Osteoblast (primary cell): ENCODE measurements around the gene OLFML2B. TPM values are rescaled to one million over a fixed set of nuclear protein-coding genes. Genes with fewer than 3 reads are reported as not detected.
"Not testable (repeated sequence)": the region's sequence is repeated elsewhere in the genome, so short reads cannot be mapped to it uniquely, and the experiment has no call there.

Source experiments
- DNase-seq: peaks from one replicate; pipeline ENCODE4 v3.0.0; 2011; ENCODE audit warnings: low spot score, mixed read lengths; ENCODE audit not compliant: insufficient read length; ENCODE audit errors: missing footprints
- H2AFZ ChIP-seq: 2 replicates; pipeline ENCODE4 v1.6.0; 2011; ENCODE audit warnings: mild to moderate bottlenecking, low read length
- H3K27ac ChIP-seq: 2 replicates; pipeline ENCODE4 v1.5.1; 2011; ENCODE audit warnings: mild to moderate bottlenecking, low read depth, low read length, moderate library complexity
- H3K27me3 ChIP-seq: 2 replicates; pipeline ENCODE4 v1.6.0; 2012; ENCODE audit warnings: mild to moderate bottlenecking, control low read depth, inconsistent platforms, low read length, moderate library complexity; ENCODE audit not compliant: insufficient read depth
- H3K36me3 ChIP-seq: 2 replicates; pipeline ENCODE4 v1.5.1; 2011; ENCODE audit warnings: mild to moderate bottlenecking, low read length, control low read depth, moderate library complexity; ENCODE audit not compliant: insufficient read depth
- H3K4me1 ChIP-seq: 2 replicates; pipeline ENCODE4 v1.5.1; 2011; ENCODE audit warnings: mild to moderate bottlenecking, low read length, control low read depth, moderate library complexity; ENCODE audit not compliant: insufficient read depth
- H3K4me2 ChIP-seq: 2 replicates; pipeline ENCODE4 v1.6.0; 2011; ENCODE audit warnings: mild to moderate bottlenecking, low read length; ENCODE audit not compliant: insufficient read depth
- H3K4me3 ChIP-seq: fragments of 200-600 bp; sonication (generic); 3 replicates; pipeline ENCODE4 v1.5.1; 2012; ENCODE audit warnings: mild to moderate bottlenecking, low read length, inconsistent platforms; ENCODE audit not compliant: insufficient read depth
- H3K79me2 ChIP-seq: 2 replicates; pipeline ENCODE4 v1.6.0; 2012; ENCODE audit warnings: mild to moderate bottlenecking, low read length, control low read depth, inconsistent platforms; ENCODE audit not compliant: insufficient read depth
- H3K9me3 ChIP-seq: 2 replicates; pipeline ENCODE4 v1.5.1; 2011; ENCODE audit warnings: low read depth, low read length, control low read depth
- H4K20me1 ChIP-seq: 2 replicates; pipeline ENCODE4 v1.6.0; 2012; ENCODE audit warnings: mild to moderate bottlenecking, low read length, control low read depth; ENCODE audit not compliant: insufficient read depth
- CTCF ChIP-seq: IDR thresholded peaks from 2 replicates; pipeline ENCODE4 v1.5.1; 2011; ENCODE audit warnings: mild to moderate bottlenecking, low read depth, low read length, moderate library complexity; ENCODE audit errors: extremely low read depth
- total RNA-seq: library from RNA; depleted of rRNA; stranded (reverse); fragments of >200 nt; gene quantifications from 2 replicates; pipeline ENCODE4 v1.2.3, GENCODE V29; 2012

The OLFML2B gene
- total RNA-seq, 1 donor = 49.9 TPM

DNA sequence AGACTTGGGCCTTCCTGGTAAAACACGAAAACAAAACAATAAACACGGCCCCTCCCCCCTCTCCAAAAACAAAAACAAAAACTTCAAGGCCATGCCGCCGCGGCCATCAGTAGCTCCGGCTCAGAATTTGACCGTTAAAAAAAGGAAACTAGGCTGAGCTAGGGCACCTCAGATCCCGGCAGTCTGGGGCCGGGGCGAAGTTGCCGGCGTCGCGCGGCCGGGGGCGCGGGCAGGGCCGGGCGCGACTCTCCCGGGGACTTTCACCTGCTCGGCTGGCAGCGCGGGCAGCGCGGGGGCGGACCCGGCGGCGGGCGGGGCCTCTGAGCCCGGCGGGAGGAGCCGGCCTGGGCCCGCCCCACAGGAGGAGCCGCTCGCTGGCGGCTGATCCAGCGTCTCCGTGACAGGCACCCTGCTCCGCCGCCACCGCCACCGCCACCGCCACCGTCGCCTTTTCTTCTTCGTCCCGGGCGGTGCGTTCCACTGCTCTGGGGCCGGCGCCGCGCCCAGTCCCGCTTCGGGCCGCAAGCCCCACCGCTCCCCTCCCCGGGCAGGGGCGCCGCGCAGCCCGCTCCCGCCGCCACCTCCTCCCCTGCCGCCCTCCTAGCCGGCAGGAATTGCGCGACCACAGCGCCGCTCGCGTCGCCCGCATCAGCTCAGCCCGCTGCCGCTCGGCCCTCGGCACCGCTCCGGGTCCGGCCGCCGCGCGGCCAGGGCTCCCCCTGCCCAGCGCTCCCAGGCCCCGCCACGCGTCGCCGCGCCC, 45.8 kb upstream of the OLFML2B start, which contains the start of gene NOS1AP:
NOS1AP (plus strand) TSS at position 358 of the 760 bp plus-strand sequence. CDS start 487 bp downstream, outside the sequence.
- H3K79me2 ChIP-seq = no peaks in the 10 kb centered on the region
- H3K9me3 ChIP-seq = no peaks in the 10 kb centered on the region
- peak within 1 kb of the TSS; percentile 81 for H3K4me2 ChIP-seq
- H3K27ac ChIP-seq = no peak within 1 kb of the TSS
- peak within 1 kb of the TSS; percentile 68 for H2AFZ ChIP-seq
- peaks cover 69% of the 10 kb centered on the region for H3K27me3 ChIP-seq
- peak within 1 kb of the TSS; percentile 71 for H3K4me3 ChIP-seq
- no peaks in the 10 kb centered on the region for H3K36me3 ChIP-seq
- H3K4me1 ChIP-seq = peaks cover 3% of the 10 kb centered on the region
- no peaks in the 10 kb centered on the region for H4K20me1 ChIP-seq
- peak; percentile 97 for DNase-seq
- TF ChIP-seq CTCF = no peak

- no peak overlapping the region for H2AFZ ChIP-seq
- H3K27me3 ChIP-seq = peaks cover 69% of the 10 kb centered on the region
- H3K27ac ChIP-seq = no peak overlapping the region
- peaks cover 3% of the 10 kb centered on the region for H3K4me1 ChIP-seq
- H3K4me3 ChIP-seq = no peak overlapping the region
- H4K20me1 ChIP-seq = no peaks in the 10 kb centered on the region
- DNase-seq = no peak
- H3K4me2 ChIP-seq = no peak overlapping the region
- no peaks in the 10 kb centered on the region for H3K36me3 ChIP-seq
- H3K9me3 ChIP-seq = no peaks in the 10 kb centered on the region
- H3K79me2 ChIP-seq = no peaks in the 10 kb centered on the region
- TF ChIP-seq CTCF = no peak
Measured at GRCh38 chr1:162068301-162068700, 44.6 kb upstream of the OLFML2B start.

DNA sequence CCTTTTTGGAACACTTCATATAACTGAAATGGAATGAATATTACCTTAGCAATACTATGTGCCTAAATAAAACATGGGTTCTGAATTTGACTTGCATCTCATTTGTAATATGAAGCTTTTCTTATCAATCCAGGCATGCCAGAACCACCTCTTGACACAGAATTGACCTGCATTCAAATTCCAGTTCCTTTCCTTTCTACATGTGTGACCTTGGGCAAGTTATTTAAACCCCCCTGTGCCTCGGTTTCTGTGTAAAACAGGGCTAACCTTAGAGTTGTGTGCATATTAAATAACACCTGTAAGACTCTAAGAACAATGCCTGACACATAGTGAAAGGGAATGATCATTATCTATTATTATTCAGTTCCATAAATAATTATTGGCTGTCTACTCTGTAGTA, 43.8 kb upstream of the OLFML2B start:
- Histone ChIP-seq H4K20me1 (no peaks in the 10 kb centered on the region), H2AFZ (no peak overlapping the region), H3K9me3 (no peaks in the 10 kb centered on the region), H3K4me2 (no peak overlapping the region), H3K79me2 (no peaks in the 10 kb centered on the region), H3K27ac (no peak overlapping the region), H3K4me3 (no peak overlapping the region), H3K27me3 (peaks cover 66% of the 10 kb centered on the region), H3K4me1 (peaks cover 3% of the 10 kb centered on the region), H3K36me3 (no peaks in the 10 kb centered on the region)
- DNase-seq = no peak
- TF ChIP-seq CTCF = no peak

DNA sequence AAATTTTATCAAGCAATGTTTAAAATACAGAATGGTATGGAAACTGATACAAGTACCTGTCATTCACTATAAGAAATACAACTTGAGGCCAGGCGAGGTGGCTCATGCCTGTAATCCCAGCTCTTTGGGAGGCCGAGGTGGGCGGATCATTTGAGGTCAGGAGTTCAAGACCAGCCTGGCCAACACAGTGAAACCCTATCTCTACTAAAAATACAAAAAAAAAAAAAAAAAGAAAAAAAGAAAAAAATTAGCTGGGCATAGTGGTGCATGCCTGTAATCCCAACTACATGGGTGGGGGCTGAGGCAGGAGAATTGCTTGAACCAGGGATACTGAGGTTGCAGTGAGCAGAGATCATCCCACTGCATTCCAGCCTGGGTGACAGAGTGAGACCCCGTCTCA, 43.2 kb upstream of the OLFML2B start:
- not testable (repeated sequence) for H3K4me2 ChIP-seq, H3K79me2 ChIP-seq, H3K9me3 ChIP-seq, H3K36me3 ChIP-seq, DNase-seq, H4K20me1 ChIP-seq, H3K27ac ChIP-seq, H2AFZ ChIP-seq, H3K4me1 ChIP-seq, H3K4me3 ChIP-seq
- peaks cover 59% of the 10 kb centered on the region for H3K27me3 ChIP-seq
